CD14-positive monocyte (primary cell): Measurements from ENCODE around the gene NR2F1. TPM values are rescaled to one million over a fixed set of nuclear protein-coding genes. Genes with fewer than 3 reads are reported as not detected.

Experiments
- DNase-seq, 3 donors: peaks; one replicate each; pipeline ENCODE4 v3.0.0-alpha.2; 2011 to 2022
- H2AFZ ChIP-seq: 2 replicates; pipeline ENCODE4 v1.6.0; 2012; ENCODE audit warnings: mild to moderate bottlenecking, low read depth, low read length, inconsistent platforms; ENCODE audit not compliant: insufficient read depth, poor library complexity, severe bottlenecking
- H3K27ac ChIP-seq, 2 donors: 1 replicate in 1 of 2; 2 replicates in 1 of 2; pipeline ENCODE4 v1.5.1; 2012 to 2013; ENCODE audit warnings: low read length in 2 of 2, control low read depth in 1 of 2, inconsistent platforms in 1 of 2, low read depth in 1 of 2, mild to moderate bottlenecking in 1 of 2
- H3K27me3 ChIP-seq, 2 donors: one replicate each; pipeline versions ENCODE4 v1.6.0 to v1.6.1; 2011 to 2013; ENCODE audit warnings: low read length in 2 of 2; ENCODE audit not compliant: control insufficient read depth in 2 of 2, insufficient read depth in 2 of 2
- H3K36me3 ChIP-seq, 2 donors: replicated peaks in 1 of 2; 1 replicate in 1 of 2; 2 replicates in 1 of 2; pipeline versions ENCODE4 v1.5.1 to v1.6.1; 2012 to 2013; ENCODE audit warnings: low read length in 2 of 2, control low read depth in 1 of 2, inconsistent platforms in 1 of 2, mild to moderate bottlenecking in 1 of 2; ENCODE audit not compliant: insufficient read depth in 2 of 2, control insufficient read depth in 1 of 2
- H3K4me1 ChIP-seq, 2 donors: 1 replicate in 1 of 2; 2 replicates in 1 of 2; pipeline versions ENCODE4 v1.5.1 to v1.6.1; 2012 to 2013; ENCODE audit warnings: low read length in 2 of 2, control low read depth in 1 of 2, inconsistent platforms in 1 of 2, mild to moderate bottlenecking in 1 of 2, moderate library complexity in 1 of 2; ENCODE audit not compliant: insufficient read depth in 2 of 2, control insufficient read depth in 1 of 2
- H3K4me2 ChIP-seq: replicated peaks from 2 replicates; pipeline ENCODE3; 2012; ENCODE audit warnings: low read length, moderate library complexity, mild to moderate bottlenecking; ENCODE audit not compliant: poor library complexity, severe bottlenecking; ENCODE audit errors: extremely low read depth
- H3K4me3 ChIP-seq, 3 experiments: fragments of 200-600 bp in 1 of 3; sonication (generic) in 1 of 3; replicated peaks in 1 of 3; 1 replicate in 2 of 3; 2 replicates in 1 of 3; pipeline ENCODE4 v1.5.1; 2011 to 2013; ENCODE audit warnings: low read length in 3 of 3, mild to moderate bottlenecking in 3 of 3, control low read depth in 2 of 3, low read depth in 2 of 3, inconsistent platforms in 1 of 3, moderate library complexity in 1 of 3
- H3K79me2 ChIP-seq: 2 replicates; pipeline ENCODE4 v1.6.0; 2012; ENCODE audit warnings: mild to moderate bottlenecking, control low read depth, inconsistent platforms, low read length, moderate library complexity; ENCODE audit not compliant: insufficient read depth
- H3K9ac ChIP-seq: 2 replicates; pipeline ENCODE4 v1.6.0; 2017; ENCODE audit warnings: low read length, mild to moderate bottlenecking; ENCODE audit not compliant: insufficient read depth, poor library complexity, severe bottlenecking
- H3K9me3 ChIP-seq, 2 donors: replicated peaks in 1 of 2; 1 replicate in 1 of 2; 2 replicates in 1 of 2; pipeline versions ENCODE4 v1.5.1 to v1.6.1; 2012 to 2013; ENCODE audit warnings: low read length in 2 of 2, control low read depth in 1 of 2; ENCODE audit not compliant: control insufficient read depth in 1 of 2, insufficient read depth in 1 of 2
- H4K20me1 ChIP-seq: 2 replicates; pipeline ENCODE4 v1.6.0; 2012; ENCODE audit warnings: mild to moderate bottlenecking, low read length, control low read depth, moderate library complexity; ENCODE audit not compliant: insufficient read depth
- H3K27ac Mint-ChIP-seq, 7 donors: one replicate each; pipeline ENCODE4 v1.8.0; 2020; ENCODE audit warnings: mild to moderate bottlenecking in 7 of 7, mixed read lengths in 7 of 7, moderate library complexity in 6 of 7, inconsistent platforms in 2 of 7
- H3K27me3 Mint-ChIP-seq, 3 donors: one replicate each; pipeline ENCODE4 v1.8.0; 2021 to 2022; ENCODE audit warnings: low read depth in 3 of 3, mild to moderate bottlenecking in 3 of 3, mixed read lengths in 3 of 3, moderate library complexity in 3 of 3, inconsistent platforms in 1 of 3
- H3K36me3 Mint-ChIP-seq, 2 donors: one replicate each; pipeline ENCODE4 v1.8.0; 2020; ENCODE audit warnings: mixed read lengths in 2 of 2, inconsistent platforms in 1 of 2, mild to moderate bottlenecking in 1 of 2
- H3K4me1 Mint-ChIP-seq: one replicate; pipeline ENCODE4 v1.8.0; 2020; ENCODE audit warnings: mild to moderate bottlenecking, mixed read lengths
- H3K4me3 Mint-ChIP-seq, 2 donors: one replicate each; pipeline ENCODE4 v1.8.0; 2020; ENCODE audit warnings: mild to moderate bottlenecking in 2 of 2, mixed read lengths in 2 of 2, moderate library complexity in 1 of 2
- H3K9me3 Mint-ChIP-seq, 7 donors: one replicate each; pipeline ENCODE4 v1.8.0; 2020 to 2022; ENCODE audit warnings: mixed read lengths in 7 of 7, mild to moderate bottlenecking in 6 of 7, moderate library complexity in 6 of 7, inconsistent platforms in 2 of 7
- CTCF ChIP-seq: fragments of 200-600 bp; IDR thresholded peaks from one replicate; pipeline ENCODE4 v1.8.0; 2022; ENCODE audit warnings: antibody characterized with exemption, mild to moderate bottlenecking
- WGBS: methylation state at CpG from one replicate; pipeline ENCODE4 v1.1.5; 2013; ENCODE audit warnings: missing lambda C conversion rate; ENCODE audit not compliant: insufficient coverage; 5-methylcytosine and 5-hydroxymethylcytosine counted together
- intact Hi-C, 2 donors: fragments of 100-400 bp; cut with micrococcal nuclease; formaldehyde crosslinking; loops; one replicate each; pipeline versions ENCODE4 v1.15.0 to v1.15.1; 2023
- polyA plus RNA-seq, 3 donors: library from polyadenylated mRNA; depleted of rRNA in 1 of 3; unstranded in 2 of 3; stranded (reverse) in 1 of 3; fragments of 300-500 nt in 2 of 3; fragments of >200 nt in 1 of 3; fragmentation: Illumina TruSeq in 2 of 3; gene quantifications; 1 replicate in 2 of 3; 2 replicates in 1 of 3; pipeline ENCODE4 v1.2.3, GENCODE V29; 2012 to 2021

NR2F1 gene
- polyA plus RNA-seq, 3 donors, result not detected

DNA sequence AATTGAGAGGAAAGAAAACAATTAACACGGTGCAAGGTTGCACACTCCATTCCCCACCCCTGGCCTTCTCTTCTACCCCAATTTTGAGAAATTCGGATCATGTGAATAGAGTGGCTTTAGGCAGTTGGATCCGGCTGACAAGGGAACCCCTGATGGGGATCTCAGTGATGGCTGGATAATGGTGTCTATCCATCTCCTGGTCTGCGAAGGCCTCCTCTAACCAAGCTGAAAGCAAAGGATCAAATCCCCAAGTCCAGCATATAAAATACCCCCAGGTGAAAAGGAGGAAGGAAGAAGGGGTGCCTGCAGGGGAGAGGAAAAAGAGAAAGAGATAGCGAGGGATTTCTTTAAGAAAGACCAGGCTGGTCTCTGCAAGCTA lies 16.0 kb downstream of the NR2F1 start:
- H3K9ac ChIP-seq, result no peak overlapping the region
- no peaks in the 10 kb centered on the region for H3K79me2 ChIP-seq
- TF ChIP-seq CTCF, result no peak
- no peak overlapping the region for H3K27ac Mint-ChIP-seq
- H3K36me3 Mint-ChIP-seq, result peaks cover 9 to 17% of the 10 kb centered on the region in 2 donors
- no peak overlapping the region for H3K27ac ChIP-seq
- intact Hi-C loops, result no loop called here
- H3K9me3 ChIP-seq, result peaks cover 33 to 95% of the 10 kb centered on the region in 2 donors
- H3K4me3 ChIP-seq, result no peak overlapping the region
- H3K4me1 ChIP-seq, result peaks cover 13 to 16% of the 10 kb centered on the region in 2 donors
- H3K4me1 Mint-ChIP-seq, result peaks cover 25% of the 10 kb centered on the region
- H3K36me3 ChIP-seq, result no peaks in the 10 kb centered on the region
- no peak overlapping the region for H3K4me2 ChIP-seq
- no peak overlapping the region for H3K4me3 Mint-ChIP-seq
- DNase-seq, result no peak
- 0% methylated on average over 1 of the region's 5 CpGs for WGBS
- no peak overlapping the region for H2AFZ ChIP-seq
- H3K27me3 Mint-ChIP-seq, result peaks cover 0 to 32% (median 13%) of the 10 kb centered on the region in 3 donors
- H4K20me1 ChIP-seq, result no peaks in the 10 kb centered on the region
- peaks cover 93 to 100% of the 10 kb centered on the region in 2 donors for H3K27me3 ChIP-seq
- peaks cover 2 to 48% (median 42%) of the 10 kb centered on the region in 7 donors for H3K9me3 Mint-ChIP-seq

- peaks cover 94 to 99% of the 10 kb centered on the region in 2 donors for H3K27me3 ChIP-seq
- no peak overlapping the region for H3K4me2 ChIP-seq
- peaks cover 23% of the 10 kb centered on the region for H3K4me1 Mint-ChIP-seq
- peaks cover 33 to 90% of the 10 kb centered on the region in 2 donors for H3K9me3 ChIP-seq
- no peaks in the 10 kb centered on the region for H3K36me3 ChIP-seq
- no peak overlapping the region for H3K9ac ChIP-seq
- H3K36me3 Mint-ChIP-seq, result peaks cover 9 to 17% of the 10 kb centered on the region in 2 donors
- no peak for DNase-seq
- H3K27me3 Mint-ChIP-seq, result peaks cover 0 to 31% (median 19%) of the 10 kb centered on the region in 3 donors
- H3K4me3 ChIP-seq, result no peak overlapping the region
- no peak for TF ChIP-seq CTCF
- H3K79me2 ChIP-seq, result no peaks in the 10 kb centered on the region
- peaks cover 13 to 16% of the 10 kb centered on the region in 2 donors for H3K4me1 ChIP-seq
- intact Hi-C loops, result no loop called here
- no peak overlapping the region for H2AFZ ChIP-seq
- peaks cover 2 to 45% (median 42%) of the 10 kb centered on the region in 7 donors for H3K9me3 Mint-ChIP-seq
- no peaks in the 10 kb centered on the region for H4K20me1 ChIP-seq
- H3K27ac ChIP-seq, result no peak overlapping the region
- 3% methylated on average over 7 of the region's 17 CpGs for WGBS
- no peak overlapping the region for H3K4me3 Mint-ChIP-seq
- no peak overlapping the region for H3K27ac Mint-ChIP-seq
Measured at GRCh38 chr5:93599399-93600120, 16.5 kb downstream of the NR2F1 start.
